Measurements from ENCODE around the gene CTNNB1. TPM values are rescaled to one million over a fixed set of nuclear protein-coding genes. Genes with fewer than 3 reads are reported as not detected.
"Not testable (repeated sequence)": the region's sequence is repeated elsewhere in the genome, so short reads cannot be mapped to it uniquely, and the experiment has no call there.

Gene CTNNB1
- polyA plus RNA-seq, 3 donors: 68.9 to 229 (median 163) TPM

DNA sequence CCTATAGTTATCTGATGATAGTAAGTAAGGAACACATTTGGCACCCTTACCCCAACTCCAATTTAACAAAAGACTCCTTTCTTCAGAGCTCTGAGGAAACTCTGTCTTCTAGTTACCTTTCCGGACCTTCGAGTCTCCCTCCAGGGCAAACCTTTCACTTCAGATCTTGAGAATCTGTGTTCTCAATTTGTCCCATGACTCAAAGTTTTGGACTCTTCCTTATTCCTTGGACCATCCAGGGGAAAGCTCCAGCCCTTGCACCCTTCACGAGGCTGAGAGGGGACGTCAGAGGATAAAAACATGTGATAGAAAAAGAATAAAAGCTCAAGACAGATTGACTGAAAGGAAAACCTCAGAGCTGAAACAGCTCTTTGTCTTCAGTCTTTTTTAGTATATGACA is 76.9 kb downstream of the CTNNB1 start:
- 79 to 88% (median 81%) methylated on average over 4 of the region's 4 CpGs for WGBS, 3 donors
- no peak overlapping the region for H3K27ac ChIP-seq (ENCODE audit: low read depth, low read length)

DNA sequence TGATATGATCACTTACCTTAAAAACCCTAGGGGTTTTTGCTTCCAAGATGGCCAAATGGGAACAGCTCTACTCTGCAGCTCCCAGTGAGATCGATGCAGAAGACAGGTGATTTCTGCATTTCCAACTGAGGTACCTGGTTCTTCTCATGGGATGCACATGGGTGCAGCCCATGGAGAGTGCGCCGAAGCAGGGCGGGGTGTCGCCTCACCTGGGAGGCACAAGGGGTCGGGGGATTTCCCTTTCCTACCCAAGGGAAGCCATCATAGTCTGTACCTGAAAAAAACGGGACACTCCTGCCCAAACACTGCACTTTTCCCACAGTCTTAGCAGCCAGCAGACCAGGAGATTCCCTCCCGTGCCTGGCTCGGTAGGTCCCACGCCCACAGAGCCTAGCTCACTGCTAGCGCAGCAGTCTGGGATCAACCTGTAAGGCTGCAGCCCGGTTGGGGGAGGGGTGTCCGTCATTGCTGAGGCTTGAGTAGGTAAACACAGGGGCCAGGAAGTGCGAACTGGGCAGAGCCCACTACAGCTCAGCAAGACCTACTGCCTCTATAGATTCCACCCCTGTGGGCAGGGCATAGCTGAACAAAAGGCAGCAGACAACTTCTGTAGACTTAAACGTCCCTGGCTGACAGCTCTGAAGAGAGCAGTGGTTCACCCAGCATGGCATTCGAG is 78.6 kb downstream of the CTNNB1 start:
- no peak overlapping the region for H3K27ac ChIP-seq (ENCODE audit: low read depth, low read length)
- WGBS, 3 donors: 53 to 74% (median 74%) methylated on average over 16 of the region's 16 CpGs

DNA sequence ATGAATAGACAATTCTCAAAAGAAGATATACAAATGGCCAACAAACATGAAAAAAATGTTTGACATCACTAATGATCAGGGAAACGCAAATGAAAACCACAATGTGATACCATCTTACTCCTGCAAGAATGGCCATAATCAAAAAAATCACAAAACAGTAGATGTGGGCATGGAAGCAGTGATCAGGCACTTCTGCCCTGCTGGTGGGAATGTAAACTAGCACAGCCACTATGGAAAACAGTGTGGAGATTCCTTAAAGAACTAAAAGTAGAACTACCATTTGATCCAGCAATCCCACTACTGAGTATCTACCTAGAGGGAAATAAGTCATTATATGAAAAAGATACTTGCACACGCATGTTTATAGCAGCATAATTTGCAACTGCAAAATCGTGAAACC is 85.6 kb downstream of the CTNNB1 start:
- WGBS, 3 donors: 87 to 90% (median 88%) methylated on average over 3 of the region's 3 CpGs
- H3K27ac ChIP-seq (ENCODE audit: low read depth, low read length): not testable (repeated sequence)

DNA sequence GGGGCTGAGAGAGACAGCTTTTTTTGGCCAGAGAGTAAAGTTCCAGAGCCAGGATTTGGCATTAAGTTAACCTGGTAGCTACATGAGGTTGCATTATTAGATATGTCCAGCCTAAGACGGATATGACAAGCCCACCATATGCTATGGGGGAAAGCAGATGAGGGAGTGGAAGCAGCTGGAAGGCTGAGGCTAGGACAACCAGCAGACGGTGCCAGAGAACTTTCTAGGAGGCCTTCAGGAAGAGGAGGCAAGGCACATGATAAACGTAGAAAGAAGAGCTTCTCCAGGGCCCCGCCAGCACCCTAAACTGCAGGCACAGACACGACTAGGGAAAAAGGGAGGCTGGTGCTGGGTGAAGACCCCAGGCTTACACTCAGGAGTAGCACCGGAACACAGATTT is 87.0 kb downstream of the CTNNB1 start:
- H3K27ac ChIP-seq (ENCODE audit: low read depth, low read length): no peak overlapping the region
- 80 to 84% (median 84%) methylated on average over 6 of the region's 6 CpGs for WGBS, 3 donors

DNA sequence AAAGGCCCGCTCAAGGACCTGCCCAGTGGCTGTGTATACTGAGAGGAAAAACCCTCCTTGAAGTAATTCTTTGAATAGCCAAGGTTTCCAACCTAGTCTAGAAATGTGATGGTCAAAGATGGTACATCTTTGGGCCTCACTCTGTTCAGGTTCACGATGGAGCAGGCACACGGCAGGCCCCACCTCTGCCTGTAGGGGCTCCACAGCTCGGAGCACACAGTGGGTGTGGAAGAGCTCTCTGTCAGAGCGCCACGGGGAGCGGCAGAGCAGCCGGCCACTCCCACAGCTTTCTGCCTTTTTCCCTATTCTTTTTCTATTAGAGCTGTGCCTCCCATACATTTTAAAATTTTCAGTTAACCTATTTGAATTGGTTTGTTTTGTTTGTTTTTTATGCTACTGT is 89.5 kb downstream of the CTNNB1 start:
- H3K27ac ChIP-seq (ENCODE audit: low read depth, low read length): no peak overlapping the region
- WGBS, 3 donors: 90 to 92% (median 91%) methylated on average over 8 of the region's 8 CpGs
